CD1c-positive myeloid dendritic cell (primary cell): Measurements from ENCODE around the gene CNTNAP2.
"Not testable (repeated sequence)": the region's sequence is repeated elsewhere in the genome, so short reads cannot be mapped to it uniquely, and the experiment has no call there.

ENCODE experiments used
- DNase-seq: peaks from one replicate; pipeline ENCODE4 v3.0.0-alpha.2; 2016; ENCODE audit errors: extremely low spot score

The CNTNAP2 gene

DNA sequence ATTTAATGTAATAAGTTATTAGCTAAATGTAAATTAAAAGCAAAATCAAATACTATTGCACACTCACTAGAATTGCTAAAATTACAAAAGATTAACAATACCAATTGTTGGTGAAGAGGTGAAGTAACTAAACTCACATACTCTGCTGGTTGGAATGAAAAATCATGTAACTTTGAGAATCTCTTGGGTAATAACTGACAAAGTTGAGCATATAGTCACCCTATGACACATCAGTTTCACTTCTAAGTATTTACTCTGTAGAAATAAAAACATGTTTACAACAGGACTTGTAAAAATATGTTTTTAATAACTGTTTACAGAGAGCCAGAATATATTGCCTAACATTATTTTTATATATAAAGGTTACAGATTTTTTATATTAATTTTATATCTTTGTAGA, 33.6 kb downstream of the CNTNAP2 start:
- no peak for DNase-seq

DNA sequence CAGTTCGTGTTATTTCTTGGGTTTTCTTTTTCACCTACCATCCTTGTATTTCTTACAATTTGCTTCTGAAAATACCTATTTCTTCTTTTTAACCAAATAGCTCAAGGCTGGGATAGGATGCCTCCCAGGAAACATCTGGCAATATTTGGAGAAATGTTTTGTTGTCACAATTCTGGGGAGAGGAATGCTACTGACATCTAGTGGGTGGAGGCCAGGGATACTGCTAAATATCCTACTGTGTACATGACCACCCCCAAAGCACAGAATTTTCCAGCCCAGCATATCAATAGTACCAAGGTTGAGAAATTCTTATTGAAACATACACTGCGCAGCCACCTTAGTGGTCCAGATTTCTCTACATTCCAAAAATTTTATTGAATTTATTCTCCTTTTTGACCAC, 55.5 kb downstream of the CNTNAP2 start:
- no peak for DNase-seq

DNA sequence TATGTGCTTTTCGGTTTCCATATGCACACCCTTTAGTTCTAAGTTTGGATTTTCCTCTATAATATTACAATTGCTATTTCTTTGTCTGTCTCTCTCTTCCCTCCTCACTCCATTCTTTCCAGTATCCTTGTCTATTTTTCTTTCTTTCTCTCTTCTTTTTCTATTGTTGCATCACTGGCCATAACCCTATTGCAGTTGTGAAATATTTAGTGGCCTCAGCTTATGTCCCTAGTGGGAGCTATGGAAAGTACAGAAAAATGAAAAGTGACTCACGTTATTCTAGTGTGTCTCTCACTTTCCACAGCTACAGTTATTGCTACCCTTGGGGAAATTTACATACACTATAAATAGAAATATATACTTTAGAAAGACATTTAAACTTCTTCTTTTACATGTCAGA, 59.1 kb downstream of the CNTNAP2 start:
- no peak for DNase-seq

DNA sequence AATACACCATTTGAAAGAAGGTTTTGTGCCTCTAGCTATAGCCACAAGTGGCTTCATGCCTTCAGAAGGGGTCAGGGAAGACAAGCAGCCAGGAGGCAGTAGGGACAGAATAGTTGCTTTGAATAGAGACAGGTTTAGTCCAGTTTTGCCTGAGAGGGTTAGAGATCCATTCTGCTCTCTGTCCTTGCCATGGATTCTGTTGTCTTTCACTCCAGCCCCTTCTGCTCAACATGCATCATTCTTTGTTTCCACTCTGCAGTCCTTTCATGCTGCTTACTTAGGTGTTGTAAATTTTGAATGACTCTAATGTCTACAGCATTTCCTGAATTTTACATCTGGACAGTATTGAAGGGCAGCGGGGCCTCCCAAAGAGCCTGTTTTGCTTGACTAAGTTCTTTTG, 60.3 kb downstream of the CNTNAP2 start:
- no peak for DNase-seq

DNA sequence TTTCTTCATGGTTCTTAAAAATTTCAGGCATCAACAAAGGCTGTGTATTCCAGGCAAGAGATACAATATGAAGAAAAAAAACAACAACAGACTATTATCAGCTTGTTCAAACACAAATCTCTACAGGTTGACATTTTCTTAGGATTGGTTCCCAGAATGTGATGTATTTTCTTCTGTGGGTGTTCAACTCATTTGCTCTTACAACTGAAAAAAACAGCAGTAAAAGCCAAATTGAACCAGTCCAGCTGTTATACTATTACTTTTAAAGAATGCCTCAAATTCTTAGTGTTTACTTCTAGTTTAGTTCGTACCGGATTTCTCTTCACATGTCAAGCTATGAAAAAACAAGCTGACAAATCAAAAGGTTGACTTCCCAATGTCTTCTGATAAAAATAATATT, 60.7 kb downstream of the CNTNAP2 start:
- no peak for DNase-seq

DNA sequence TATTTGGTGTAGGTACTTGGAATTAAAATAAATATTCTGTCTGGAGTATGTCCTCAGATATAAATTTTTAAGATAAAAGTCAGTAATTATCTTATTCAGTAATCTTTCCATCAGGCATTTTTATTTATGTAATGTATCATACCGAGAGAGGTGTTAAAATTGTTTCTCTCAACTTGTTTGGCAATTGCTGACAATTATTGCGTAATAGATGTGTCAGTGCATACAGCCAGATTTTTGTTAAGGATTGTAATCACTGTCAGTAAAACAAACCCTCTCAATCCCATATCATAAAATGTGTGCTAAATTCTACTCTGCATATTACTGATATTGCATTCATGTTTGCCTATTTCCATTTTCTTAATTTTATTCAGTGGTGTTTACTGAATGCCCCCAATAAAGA, 69.2 kb downstream of the CNTNAP2 start:
- DNase-seq, result no peak

DNA sequence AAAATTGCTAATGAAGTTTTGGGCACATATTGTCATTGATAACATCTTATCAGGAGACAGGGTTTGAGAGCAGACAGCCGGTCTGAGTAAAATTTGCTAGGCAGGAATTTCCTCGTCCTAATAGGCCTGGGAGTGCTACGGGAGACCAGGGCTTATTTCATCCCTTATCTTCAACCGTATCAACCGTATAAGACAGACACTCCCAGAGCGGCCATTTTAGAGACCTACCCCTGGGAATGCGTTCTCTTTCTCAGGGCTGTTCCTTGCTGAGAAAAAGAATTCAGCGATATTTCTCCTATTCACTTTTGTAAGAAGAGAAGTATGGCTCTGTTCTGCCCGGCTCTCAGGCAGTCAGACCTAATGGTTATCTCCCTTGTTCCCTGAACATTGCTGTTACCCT, 74.8 kb downstream of the CNTNAP2 start:
- DNase-seq, result not testable (repeated sequence)

DNA sequence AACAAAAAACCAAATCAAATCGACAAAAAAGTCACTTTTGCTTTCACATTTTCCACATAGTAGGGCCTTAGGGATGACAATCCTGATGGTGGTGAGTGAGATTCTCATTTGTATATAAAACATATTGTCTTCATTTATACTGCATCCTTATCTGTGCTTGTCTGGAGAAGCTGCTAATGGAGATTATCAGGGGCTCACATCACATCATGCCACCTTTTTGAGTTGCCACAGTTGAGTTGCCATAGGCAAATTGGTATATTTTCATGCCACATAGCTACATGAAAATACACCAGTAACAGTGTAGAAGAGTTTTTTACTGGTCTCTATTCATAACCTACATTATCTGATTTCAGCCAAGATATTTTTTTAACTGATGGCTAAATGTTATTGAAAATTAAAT, 85.3 kb downstream of the CNTNAP2 start:
- DNase-seq, result no peak

DNA sequence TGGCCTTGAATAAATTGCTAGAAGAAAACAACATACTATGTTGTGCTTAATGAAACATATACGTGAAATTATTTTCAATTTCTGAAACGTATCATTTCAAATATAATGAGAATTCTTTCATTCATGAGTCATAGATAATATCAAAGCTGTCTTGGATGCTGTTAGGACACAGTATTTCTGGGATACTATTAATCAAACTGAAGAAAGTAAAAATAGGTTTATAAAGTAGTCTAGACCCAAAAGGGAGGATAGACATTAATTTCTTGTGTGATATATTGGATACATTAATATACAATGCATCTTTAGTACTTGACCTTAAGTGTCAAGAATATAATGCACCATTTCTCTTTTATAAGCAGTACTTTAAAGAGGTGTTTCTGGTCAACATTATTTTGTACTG, 89.7 kb downstream of the CNTNAP2 start:
- no peak for DNase-seq

DNA sequence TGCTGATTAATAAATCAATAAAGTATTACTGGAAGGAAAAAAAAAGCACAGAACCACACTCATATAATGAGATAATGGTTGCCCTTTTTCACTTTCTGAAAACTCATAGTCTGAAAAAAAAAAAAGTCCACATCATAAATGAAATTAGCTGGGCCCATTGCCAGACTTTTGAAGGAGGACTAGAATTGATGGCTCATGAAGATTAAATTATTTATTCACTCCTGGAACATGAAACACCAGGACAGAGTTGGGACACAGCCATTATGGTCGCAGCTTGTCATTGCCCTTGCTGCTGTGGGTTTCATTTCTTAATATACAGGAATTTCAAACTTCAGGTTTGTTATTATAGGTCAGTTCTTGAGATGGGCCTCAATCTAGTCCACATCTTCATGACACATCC, 91.9 kb downstream of the CNTNAP2 start:
- DNase-seq, result no peak

DNA sequence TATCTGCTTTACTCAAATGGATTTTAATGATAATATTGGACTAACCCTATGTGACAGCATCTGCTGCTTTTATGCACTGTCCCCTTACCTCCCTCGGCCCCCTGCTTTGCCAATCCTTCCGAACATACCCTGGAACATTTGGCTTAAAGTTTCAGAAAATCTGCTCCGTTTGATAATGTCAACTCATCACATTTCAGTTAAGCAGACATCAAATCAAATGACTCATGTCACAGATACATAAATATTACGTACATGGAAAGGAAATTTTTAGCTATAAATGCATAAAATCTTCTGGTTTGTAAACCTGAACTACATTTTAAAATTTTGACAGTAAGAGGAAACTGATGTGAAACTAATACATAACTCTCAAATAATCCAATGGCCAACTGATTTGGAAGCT, 98.2 kb downstream of the CNTNAP2 start:
- DNase-seq, result no peak

DNA sequence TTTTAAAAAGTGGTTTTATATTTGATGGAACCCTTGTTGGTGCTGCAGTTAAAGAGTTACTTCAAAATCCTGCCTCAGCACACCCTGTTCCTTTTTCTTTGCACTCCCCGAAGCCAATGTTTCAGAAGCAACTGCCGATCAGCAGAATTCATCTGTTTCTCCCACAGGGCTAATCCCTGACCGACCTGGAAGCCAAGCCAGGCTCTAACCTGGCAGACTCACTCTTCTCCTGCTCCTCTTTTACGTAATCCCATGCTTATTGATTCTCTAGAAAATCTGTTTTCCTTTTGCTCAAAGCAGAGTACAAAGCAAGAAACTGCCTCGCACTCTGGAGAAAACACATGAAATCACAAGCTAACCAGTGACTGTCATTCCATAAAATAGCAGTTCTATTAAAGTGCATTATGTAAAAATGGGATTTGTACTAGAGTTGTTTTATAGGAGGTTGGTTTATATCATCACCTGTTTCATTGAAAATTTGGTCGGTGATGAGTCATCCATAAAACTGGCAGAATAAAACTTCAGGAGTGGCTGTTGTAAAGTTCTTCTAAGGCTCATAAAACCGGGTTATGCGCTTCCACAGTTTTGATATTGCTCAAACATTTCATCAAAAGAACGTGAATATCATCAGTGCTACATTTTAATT, 99.9 kb downstream of the CNTNAP2 start:
- DNase-seq, result no peak

DNA sequence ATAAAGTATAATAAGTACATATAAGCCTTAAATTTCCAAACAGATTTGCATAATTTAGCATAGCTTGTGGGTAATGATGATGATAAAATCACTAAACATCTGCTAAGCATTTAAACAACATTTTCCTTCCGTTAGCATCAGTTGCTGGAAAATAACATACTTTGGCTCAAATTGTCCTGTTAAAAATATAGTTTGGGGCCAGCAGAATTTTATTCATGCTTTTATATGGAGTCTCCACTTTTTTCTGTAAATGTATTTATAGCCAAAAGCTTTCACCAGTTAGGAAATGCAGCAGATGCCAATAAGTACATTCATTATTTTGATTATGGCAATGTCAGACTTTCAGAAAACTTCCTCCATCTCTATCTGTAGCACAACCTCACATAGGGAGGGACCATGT, 107.2 kb downstream of the CNTNAP2 start:
- DNase-seq, result no peak

DNA sequence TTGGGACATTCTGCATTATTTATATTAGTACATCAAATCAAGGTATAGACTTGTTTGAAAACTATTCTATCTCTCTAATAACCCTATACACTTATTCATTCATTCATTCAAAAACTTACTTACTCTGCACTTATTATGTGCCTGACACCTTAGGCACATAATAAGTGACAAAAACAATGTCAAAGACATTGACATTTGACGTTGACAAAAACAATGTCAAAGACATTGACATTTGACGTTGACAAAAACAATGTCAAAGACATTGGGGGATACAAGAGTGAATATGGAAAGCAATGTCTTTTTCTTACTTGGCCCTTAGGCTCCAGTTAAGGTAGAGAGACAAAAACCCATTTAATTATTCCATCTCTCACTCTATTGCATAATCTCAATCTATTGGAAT, 116.0 kb downstream of the CNTNAP2 start:
- no peak for DNase-seq

DNA sequence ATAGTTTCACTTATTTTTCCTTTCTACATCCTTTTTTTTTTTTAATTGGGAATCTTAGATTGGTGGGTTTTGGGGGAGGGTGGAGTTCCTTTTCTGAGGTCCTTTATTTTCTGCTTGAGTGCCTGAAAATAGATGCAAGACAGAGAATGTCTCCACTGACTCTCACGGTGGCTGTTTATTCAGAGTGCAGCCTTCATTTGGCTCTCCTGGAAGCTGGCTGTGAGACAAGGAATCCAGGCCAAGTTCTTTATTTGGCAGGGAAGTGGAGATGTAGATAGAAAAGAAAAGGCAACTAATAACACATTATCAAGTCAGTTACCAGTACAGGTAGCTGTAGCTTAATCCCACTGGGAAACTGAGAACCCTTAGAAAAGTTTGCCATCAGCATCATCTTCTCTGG, 118.6 kb downstream of the CNTNAP2 start:
- no peak for DNase-seq

DNA sequence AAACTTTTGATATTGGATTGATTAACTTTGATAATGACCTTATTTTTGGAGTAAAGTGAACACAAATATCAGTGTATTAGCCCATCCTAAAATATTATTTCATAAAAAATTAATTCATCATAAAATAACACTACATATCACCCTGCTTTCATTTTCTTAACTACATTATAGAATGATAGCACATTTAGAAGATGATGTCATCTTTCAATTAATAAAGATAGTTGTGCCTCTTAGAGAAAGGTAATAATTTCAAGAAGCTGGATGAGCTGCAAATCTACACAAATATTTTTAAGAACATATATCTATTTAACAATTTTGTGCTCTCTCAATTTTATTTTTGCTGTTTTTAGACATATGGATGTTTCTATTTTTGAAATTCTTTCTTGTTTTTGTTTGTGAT, 126.1 kb downstream of the CNTNAP2 start:
- DNase-seq, result no peak

DNA sequence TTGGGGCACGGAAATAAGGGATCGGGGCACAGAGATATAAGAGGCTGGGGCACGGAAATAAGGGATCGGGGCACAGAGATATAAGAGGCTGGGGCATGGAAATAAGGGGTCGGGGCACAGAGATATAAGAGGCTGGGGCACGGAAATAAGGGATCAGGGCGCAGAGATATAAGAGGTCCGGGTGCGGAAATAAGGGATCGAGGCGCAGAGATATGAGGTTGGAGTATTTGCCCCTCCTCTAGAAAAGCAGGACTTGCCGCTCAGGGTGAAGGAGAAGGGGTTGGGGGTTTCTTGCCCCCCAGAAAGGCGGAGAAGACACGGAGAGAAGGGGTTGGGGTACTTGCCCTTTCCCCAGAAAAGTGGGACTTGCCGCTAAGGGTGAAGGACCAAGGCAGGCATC, 131.4 kb downstream of the CNTNAP2 start:
- not testable (repeated sequence) for DNase-seq

DNA sequence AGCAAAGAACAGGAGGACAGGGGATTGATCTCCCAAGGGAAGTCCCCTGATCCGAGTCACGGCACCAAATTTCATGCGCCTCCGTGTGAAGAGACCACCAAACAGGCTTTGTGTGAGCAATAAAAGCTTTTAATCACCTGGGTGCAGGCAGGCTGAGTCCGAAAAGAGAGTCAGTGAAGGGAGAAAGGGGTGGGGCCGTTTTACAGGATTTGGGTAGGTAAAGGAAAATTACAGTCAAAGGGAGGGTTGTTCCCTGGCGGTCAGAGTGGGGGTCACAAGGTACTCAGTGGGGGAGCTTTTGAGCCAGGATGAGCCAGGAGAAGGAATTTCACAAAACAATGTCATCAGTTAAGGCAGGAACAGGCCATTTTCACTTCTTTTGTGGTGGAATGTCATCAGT, 132.1 kb downstream of the CNTNAP2 start:
- not testable (repeated sequence) for DNase-seq

DNA sequence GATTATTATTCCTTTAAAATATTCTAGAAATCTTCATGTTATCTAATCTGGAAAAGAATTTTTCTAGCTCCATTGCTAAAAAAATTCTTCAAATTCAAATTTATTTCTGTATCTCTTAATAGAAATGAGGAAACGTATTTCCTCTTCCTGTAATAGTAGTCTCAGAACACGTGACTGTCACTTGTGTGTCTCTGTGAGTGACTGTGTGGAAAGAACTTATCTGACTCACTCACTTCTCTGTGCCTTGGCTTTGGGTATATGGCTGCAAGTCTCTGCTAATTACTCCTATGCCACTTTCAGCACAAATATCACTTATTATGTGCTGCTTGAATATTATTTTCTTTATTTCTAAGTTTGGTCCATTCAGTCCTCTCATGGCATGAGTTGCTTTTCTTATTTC, 132.7 kb downstream of the CNTNAP2 start:
- DNase-seq, result no peak

DNA sequence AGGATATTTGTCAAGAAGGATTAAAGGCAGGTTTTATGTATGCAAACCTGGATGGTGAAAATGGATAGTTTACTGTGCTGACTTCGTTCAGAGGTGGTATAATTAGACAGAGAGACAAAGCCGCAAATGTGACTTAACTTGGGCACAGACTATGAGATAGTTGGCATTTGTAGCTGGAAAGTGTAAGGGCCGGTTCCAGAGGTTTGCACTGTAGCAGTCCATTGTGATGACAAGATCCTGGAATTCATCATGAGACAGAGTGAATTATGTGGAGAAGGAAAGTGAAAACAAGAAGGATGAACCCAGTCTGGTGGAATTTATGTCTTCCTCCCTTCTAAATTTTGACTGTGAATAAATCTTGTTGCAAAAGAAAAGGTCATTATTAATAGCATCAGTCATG, 139.0 kb downstream of the CNTNAP2 start:
- DNase-seq, result no peak

DNA sequence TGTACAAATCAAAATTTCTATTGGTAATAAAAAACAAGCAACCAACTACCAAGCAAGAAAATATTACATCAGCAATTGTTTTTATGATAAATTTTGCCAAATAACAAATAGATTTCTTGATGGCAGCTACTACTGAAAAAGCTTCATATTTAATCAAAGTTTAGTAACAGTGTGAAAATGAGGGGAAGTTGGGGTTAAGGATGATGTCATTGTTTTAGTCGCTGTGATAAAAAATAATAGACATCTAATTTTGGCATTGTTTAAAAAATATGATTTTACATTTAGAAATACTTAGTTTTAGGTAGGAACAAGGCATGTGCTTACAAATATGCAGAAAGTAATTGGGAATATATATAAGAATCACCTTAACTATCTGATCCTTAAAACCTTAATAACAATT, 145.9 kb downstream of the CNTNAP2 start:
- DNase-seq, result no peak

DNA sequence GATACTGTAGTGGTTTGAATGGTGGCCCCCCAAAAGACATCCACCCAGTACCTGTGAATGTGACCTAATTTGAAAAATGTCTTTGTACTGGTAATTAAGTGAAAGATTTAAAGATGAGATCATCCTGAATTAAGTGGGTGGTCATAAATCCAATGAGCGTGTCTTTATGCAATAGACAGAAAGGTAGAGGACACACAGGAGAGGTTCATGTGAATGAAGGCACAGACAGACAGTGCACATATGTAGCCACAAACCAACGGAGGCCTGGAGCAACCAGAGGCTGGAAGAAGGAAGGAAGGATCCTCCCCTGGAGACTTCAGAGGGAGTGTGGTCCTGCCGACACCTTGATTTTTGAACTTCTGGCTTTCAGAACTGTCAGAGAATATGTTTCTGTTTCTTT, 160.3 kb downstream of the CNTNAP2 start:
- no peak for DNase-seq

DNA sequence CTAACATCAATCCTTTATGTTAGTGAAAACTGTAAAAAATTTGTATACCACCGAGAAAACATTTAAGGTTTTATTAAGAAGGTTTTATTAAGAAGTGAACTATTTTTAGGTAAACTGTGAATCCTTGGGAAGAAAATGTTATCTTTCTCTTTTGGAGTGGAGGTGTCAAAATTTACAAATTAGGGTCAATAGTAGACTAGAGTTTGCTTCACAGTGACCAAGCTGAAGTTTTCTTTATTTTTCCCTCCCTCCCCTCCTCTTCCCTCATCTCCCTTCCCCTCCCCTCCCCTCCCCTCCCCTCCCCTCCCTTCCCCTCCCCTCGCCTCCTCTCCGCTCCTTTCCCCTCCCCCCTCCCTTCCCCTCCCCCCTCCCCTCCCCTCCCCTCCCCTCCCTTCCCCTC, 168.8 kb downstream of the CNTNAP2 start:
- no peak for DNase-seq

DNA sequence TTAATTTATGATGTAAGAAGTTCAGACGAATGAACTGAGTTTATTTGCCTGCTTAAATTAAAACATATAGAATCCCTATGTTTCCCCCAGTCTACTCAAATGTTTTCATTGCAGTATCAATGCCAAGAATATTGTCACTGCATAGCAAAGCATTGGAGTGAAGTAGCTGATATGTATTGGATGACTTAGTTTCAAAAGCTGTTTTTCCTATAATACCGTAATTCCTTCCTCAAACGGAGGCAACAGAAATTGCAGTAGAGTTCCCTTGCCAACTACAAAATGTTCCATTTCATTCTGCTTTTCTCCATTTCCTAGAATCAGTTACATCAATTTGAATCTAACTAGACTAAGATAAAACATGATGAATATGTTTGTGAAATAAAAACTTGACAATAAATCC, 174.1 kb downstream of the CNTNAP2 start:
- DNase-seq, result no peak

DNA sequence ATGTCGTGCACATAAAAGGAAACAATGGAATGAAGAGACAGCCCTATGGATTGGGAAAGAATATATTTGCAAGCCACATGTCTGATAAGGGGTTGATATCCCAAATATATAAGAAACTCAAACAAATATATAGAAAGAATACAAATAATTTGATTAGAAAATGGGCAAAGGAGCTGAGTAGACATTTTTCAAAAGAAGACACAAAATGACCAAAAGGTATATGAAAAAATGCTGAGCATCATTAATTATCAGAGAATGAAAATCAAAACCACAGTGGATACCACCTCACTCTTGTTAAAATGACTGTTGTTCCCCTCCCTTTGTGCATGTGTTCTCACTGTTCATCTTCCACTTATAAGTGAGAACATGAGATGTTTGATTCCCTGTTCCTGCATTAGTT, 175.3 kb downstream of the CNTNAP2 start:
- DNase-seq, result no peak
